ENCODE measurements around the gene NEURL2.

Gene NEURL2

DNA sequence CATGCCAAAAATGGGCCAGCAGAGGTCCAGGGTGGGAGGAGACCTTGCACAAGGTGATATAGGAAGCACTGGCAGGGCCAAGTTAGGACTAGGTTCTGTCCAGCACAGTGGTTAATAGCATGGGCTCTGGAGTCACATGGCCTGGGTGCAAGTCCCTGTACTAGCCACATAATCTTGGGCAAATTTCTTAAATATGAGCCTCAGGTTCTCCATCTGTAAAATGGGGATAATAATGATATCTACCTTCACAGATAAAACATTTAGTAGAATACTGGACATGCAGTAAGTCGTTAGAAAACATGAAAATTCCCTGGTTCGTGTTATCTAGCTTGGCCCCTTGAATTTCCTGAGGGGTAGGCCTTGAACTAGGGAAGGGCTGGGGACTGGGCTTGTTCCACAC is 6.3 kb upstream of the NEURL2 start:
- Histone ChIP-seq H3K36me3 (ENCODE audit: insufficient read depth, low read length) (peaks cover 11% of the 10 kb centered on the region; the same call in 1 of the 2 replicates), H3K4me1 (ENCODE audit: insufficient read depth, low read length) (no peaks in the 10 kb centered on the region), H3K9me3 (ENCODE audit: control insufficient read depth, insufficient read depth, low read length) (no peaks in the 10 kb centered on the region), H3K9ac (ENCODE audit: low read depth, low read length) (no peak overlapping the region)

DNA sequence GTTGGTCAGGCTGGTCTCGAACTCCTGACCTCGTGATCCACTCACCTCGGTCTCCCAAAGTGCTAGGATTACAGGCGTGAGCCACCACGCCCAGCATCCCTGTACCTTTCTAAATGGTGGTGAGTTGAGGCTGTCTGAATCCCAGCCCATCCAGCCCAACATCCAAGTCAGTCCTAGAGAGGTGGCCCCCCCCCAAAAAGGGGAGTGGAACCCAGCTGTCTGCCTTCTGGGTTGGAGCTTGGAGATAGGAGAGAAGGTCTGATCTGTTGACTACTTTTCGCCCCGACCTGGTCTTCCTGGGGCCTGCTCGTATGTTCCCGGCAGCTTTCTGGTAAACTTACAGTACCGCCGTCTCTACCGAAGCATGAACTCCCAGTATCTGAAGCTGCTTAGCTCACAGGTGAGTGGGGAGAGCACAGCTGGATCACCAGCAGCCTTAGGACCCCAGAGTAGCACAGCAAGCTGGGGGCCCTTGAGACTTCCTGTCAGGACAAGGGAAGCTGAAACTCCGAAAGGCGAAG is 5.7 kb upstream of the NEURL2 start:
- no peaks in the 10 kb centered on the region for H3K4me1 ChIP-seq (ENCODE audit: insufficient read depth, low read length)
- no peak overlapping the region for H3K9ac ChIP-seq (ENCODE audit: low read depth, low read length)
- H3K36me3 ChIP-seq (ENCODE audit: insufficient read depth, low read length): peaks cover 11% of the 10 kb centered on the region; the same call in 1 of the 2 replicates
- H3K9me3 ChIP-seq (ENCODE audit: control insufficient read depth, insufficient read depth, low read length): no peaks in the 10 kb centered on the region

DNA sequence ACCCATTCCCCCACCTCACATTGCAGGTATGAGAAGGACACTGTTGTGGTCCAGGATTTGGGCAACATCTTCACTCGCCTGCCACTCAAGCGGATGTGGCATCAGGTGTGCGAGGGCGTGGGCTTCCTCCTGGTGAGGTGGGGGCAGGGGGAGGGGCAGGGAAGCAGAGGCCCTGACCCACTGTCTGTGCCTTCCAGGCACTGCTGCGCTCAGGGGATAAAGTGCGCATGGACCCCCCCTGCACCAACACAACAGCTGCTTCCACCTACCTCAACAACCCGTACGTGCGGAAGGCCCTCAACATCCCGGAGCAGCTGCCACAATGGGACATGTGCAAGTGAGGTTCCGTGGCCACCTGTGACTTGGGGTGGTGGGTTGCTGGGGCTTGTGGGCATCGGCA is 3.8 kb upstream of the NEURL2 start:
- Histone ChIP-seq H3K9me3 (ENCODE audit: control insufficient read depth, insufficient read depth, low read length) (no peaks in the 10 kb centered on the region), H3K4me1 (ENCODE audit: insufficient read depth, low read length) (no peaks in the 10 kb centered on the region), H3K9ac (ENCODE audit: low read depth, low read length) (no peak overlapping the region), H3K36me3 (ENCODE audit: insufficient read depth, low read length) (peaks cover 3% of the 10 kb centered on the region; the same call in 1 of the 2 replicates)

DNA sequence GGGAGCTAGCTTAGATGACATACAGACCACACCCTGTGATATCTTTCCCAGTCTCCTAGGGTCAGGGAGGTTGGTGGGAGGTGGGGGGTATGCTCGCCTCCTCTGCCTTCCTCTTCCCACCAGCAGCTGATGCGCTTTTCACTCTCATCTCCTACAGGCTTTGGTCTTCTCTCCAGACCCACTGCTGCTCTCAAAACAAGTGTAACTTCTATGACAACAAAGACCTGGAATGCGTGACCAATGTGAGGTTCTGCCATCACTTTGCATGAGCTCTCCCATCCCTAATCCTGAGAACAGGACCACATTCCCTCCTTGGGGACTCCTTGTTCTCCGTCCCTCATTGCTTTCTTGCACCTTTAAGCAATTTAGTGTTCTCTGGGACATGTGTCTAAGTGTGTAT is 2.8 kb upstream of the NEURL2 start:
- H3K9ac ChIP-seq (ENCODE audit: low read depth, low read length): no peak overlapping the region
- H3K36me3 ChIP-seq (ENCODE audit: insufficient read depth, low read length): peaks cover 3% of the 10 kb centered on the region; the same call in 1 of the 2 replicates

DNA sequence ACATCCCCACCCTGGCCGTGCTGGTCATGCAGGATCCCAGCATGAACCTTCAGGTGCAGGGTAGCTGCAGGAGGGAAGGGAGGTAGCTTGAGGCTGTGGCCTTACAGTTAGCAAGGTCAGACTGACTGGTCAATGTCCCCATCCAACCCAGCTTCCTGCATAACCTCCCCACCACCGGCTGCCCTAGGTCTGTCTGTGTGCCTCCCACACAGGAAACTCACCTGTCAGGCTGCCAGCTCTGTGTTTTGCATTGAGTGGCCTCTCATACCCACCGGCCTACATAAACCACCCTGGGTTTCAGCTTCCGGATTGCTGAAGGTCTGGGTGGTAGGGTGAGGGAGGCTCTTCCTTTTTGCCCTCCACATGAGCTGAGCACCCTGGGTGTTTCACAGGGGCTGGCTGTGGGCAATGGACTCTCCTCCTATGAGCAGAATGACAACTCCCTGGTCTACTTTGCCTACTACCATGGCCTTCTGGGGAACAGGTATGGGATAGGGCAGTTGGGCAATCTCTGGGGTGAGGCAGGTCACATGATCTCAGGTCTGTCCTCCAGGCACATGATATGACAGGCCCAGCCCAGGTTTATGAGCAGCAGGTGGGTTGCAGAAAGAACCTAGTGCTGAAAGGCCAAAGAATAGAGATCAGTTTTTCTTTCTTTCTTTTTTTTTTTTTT is 2.0 kb upstream of the NEURL2 start:
- no peaks in the 10 kb centered on the region for H3K4me1 ChIP-seq (ENCODE audit: insufficient read depth, low read length)
- no peaks in the 10 kb centered on the region for H3K9me3 ChIP-seq (ENCODE audit: control insufficient read depth, insufficient read depth, low read length)
- H3K9ac ChIP-seq (ENCODE audit: low read depth, low read length): no peak overlapping the region
- H3K36me3 ChIP-seq (ENCODE audit: insufficient read depth, low read length): peaks cover 3% of the 10 kb centered on the region; the same call in 1 of the 2 replicates

More for the DNA sequence above, 2.8 kb upstream of the NEURL2 start:
- H3K4me1 ChIP-seq (ENCODE audit: insufficient read depth, low read length): no peaks in the 10 kb centered on the region
- H3K9me3 ChIP-seq (ENCODE audit: control insufficient read depth, insufficient read depth, low read length): no peaks in the 10 kb centered on the region

DNA sequence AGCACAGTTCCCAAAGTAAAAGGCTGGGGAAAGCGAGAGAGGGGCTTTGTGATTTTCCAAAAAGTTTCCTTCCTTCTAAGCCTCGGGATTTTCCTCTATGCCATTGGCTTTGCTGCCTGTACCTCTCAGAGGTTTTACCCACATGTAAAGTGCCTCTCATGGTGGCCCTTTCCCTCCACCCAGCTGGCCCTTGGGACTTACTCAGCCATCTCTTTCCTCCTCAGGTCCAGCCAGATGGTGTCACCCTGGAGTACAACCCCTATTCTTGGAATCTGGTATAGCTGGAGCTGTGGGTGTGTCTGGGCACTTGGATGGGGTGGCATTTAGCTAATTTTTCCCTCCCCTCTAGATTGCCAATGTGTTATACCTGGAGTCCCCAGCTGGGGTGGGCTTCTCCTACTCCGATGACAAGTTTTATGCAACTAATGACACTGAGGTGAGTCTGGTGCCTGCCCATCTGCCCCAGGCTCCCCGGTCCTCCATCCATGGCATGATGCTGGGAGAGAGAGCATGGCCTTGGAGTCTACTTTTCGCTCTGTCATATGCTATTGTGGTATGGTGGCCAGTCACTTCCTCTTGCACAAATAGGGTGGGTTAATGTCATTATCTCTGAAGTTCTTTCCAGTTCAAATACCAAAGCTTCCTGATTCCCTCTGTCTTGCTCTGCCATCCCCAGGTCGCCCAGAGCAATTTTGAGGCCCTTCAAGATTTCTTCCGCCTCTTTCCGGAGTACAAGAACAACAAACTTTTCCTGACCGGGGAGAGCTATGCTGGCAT is 1.2 kb upstream of the NEURL2 start:
- peaks cover 3% of the 10 kb centered on the region; the same call in 1 of the 2 replicates for H3K36me3 ChIP-seq (ENCODE audit: insufficient read depth, low read length)

DNA sequence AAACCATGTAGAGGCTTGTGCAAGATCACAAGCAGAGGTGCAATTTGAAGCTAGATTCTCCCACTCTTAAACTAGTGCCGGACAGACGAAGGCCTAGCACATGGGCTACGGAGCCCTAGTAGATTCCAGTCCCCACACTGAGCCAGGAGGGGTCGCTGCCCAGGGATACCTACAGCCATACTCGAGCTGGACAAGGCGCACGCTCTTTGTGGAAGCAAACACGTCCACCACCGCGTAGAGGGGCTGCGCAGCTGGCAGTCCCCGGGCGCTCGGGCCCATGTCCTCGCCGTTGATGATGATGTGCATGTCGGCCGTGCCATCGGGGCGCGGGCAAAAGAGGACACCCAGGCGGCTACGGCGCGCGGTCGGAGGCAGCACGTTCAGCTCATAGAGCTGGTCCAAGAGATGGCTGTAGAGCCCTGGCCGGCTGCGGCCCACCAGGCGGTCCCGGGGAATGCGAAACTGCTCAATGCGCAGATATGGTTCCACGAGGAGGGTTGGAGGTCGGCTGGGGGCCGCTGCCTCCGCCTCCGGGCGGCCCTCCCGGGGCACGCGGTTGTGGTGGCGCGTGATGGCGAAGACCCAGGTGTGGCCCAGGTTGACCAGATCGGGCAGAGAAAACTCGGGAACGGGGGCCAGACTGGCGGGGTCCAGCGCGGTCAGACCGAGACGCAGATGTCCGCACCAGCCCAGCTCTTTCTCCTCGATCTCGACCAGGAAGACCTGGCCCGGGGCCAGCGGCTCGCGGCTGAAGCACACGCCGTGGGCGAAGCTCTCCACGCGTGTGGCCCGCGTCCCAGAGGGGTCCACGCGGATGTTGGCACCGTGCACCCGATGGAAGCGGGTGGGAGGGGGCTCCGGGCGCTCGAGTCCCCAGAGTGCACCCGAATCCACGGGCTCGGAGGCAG is 677 bp downstream of the NEURL2 start:
- H3K9ac ChIP-seq (ENCODE audit: low read depth, low read length): peak overlapping the region; percentile 76
- H3K36me3 ChIP-seq (ENCODE audit: insufficient read depth, low read length): peaks cover 3% of the 10 kb centered on the region; the same call in 1 of the 2 replicates
- no peaks in the 10 kb centered on the region for H3K4me1 ChIP-seq (ENCODE audit: insufficient read depth, low read length)
- H3K9me3 ChIP-seq (ENCODE audit: control insufficient read depth, insufficient read depth, low read length): no peaks in the 10 kb centered on the region

More for the DNA sequence above, 1.2 kb upstream of the NEURL2 start:
- no peaks in the 10 kb centered on the region for H3K9me3 ChIP-seq (ENCODE audit: control insufficient read depth, insufficient read depth, low read length)
- no peaks in the 10 kb centered on the region for H3K4me1 ChIP-seq (ENCODE audit: insufficient read depth, low read length)
- H3K9ac ChIP-seq (ENCODE audit: low read depth, low read length): peak overlapping the region; percentile 76; the same call in 1 of the 2 replicates

DNA sequence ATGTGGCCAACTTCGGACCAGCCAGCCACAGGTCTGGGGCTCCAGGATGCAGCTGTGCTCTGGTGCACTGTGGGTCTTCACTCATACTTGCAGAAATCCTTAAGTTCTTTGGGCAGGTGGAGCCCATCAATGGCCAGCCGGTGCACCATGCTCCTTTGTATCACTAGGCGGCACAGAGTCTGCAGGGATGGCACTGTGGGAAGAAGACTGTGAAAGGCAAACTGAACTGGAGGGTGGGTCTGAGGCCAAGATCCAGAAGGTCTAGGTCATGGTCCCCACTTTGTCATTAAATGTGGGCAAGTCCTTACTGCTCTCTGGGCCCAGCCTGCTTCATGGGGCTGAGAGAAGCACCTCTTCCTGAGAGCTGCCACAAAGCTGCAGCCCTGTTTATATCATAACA is 2.3 kb downstream of the NEURL2 start:
- no peak overlapping the region for H3K9ac ChIP-seq (ENCODE audit: low read depth, low read length)
- no peaks in the 10 kb centered on the region; the same call in 1 of the 2 replicates for H3K36me3 ChIP-seq (ENCODE audit: insufficient read depth, low read length)
- no peaks in the 10 kb centered on the region for H3K9me3 ChIP-seq (ENCODE audit: control insufficient read depth, insufficient read depth, low read length)
- no peaks in the 10 kb centered on the region for H3K4me1 ChIP-seq (ENCODE audit: insufficient read depth, low read length)

DNA sequence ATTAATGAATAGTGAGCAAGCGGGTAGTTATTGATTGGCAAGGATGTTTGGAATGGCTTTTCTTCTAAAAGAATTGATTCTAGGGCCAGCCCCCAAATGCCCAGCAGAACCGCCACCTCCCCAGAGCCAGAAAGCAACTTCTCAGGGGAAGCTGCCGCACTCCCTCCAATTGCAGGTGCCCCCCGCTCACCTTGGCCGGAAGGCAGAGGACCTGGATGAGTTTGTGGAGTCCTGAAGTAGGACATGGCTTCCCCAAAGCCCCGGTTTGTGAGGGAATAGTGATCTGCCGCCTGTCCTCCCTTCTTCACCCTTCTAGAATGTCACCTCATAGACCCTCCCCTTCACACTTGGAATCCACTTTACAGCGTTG is 3.7 kb downstream of the NEURL2 start, which contains the start of gene SPATA25:
Gene SPATA25 (minus strand): TSS at position 277 of the 370 bp plus-strand sequence. CDS start 32 bp downstream, at position 245.
- H3K4me1 ChIP-seq (ENCODE audit: insufficient read depth, low read length): no peaks in the 10 kb centered on the region
- peaks cover 3% of the 10 kb centered on the region; the same call in 1 of the 2 replicates for H3K36me3 ChIP-seq (ENCODE audit: insufficient read depth, low read length)
- no peaks in the 10 kb centered on the region for H3K9me3 ChIP-seq (ENCODE audit: control insufficient read depth, insufficient read depth, low read length)
- no peak within 1 kb of the TSS for H3K9ac ChIP-seq (ENCODE audit: low read depth, low read length)

DNA sequence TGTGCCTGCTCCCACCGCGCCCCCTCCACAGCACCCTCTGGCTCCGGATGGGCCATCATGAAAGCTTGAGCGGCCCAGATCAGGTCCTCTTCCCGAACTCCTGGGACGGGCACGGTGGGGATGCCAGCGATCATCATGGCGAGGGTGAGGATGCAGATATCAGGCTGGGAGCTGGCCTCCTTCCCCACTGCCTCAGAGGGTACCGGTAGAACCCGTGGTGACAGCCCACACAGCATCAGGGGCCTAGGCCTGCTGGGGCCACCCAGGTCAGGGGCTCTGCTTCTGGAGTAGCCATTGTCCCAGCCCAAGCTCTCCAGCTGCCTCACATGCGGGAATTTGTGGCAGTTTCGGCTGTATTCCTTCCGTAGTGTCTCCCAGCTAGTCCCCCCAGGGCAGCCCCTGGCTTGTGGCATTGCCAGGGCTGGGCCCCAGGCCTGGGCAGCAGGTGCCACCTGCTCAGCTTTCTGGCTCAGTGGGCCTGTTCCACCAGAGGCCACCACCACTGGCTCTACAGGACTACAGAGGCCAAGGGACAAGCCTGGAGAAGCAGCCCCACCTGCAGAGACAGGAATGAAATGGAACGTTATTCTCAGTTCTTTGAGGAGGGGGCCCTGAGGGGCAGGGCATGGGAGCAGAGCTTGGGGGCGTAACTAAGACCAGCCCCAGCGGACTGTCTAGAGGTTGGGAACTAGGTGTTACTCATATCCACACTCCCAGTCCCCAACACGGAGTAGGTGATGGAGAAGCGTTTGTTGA is 4.2 kb downstream of the NEURL2 start:
- Histone ChIP-seq H3K9me3 (ENCODE audit: control insufficient read depth, insufficient read depth, low read length) (no peaks in the 10 kb centered on the region), H3K9ac (ENCODE audit: low read depth, low read length) (no peak overlapping the region), H3K36me3 (ENCODE audit: insufficient read depth, low read length) (peaks cover 3% of the 10 kb centered on the region; the same call in 1 of the 2 replicates), H3K4me1 (ENCODE audit: insufficient read depth, low read length) (no peaks in the 10 kb centered on the region)

DNA sequence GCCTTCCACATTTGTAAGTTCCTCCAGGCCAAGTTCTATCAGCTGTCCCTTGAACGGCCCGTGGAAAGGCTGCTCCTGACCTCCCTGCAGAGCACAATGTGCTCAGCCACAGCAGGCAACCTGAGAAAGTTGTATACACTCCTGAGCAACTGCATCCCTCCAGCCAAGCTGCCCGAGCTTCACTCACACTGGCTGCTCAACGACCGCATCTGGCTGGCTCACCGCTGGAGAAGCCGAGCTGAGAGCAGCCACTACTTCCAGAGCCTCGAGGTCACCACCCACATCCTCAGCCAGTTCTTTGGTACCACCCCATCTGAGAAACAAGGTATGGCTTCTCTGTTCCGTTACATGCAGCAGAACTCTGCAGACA is 7.9 kb downstream of the NEURL2 start:
- H3K36me3 ChIP-seq (ENCODE audit: insufficient read depth, low read length): peaks cover 3% of the 10 kb centered on the region; the same call in 1 of the 2 replicates
- no peak overlapping the region for H3K9ac ChIP-seq (ENCODE audit: low read depth, low read length)
- no peaks in the 10 kb centered on the region for H3K9me3 ChIP-seq (ENCODE audit: control insufficient read depth, insufficient read depth, low read length)
- H3K4me1 ChIP-seq (ENCODE audit: insufficient read depth, low read length): no peaks in the 10 kb centered on the region

DNA sequence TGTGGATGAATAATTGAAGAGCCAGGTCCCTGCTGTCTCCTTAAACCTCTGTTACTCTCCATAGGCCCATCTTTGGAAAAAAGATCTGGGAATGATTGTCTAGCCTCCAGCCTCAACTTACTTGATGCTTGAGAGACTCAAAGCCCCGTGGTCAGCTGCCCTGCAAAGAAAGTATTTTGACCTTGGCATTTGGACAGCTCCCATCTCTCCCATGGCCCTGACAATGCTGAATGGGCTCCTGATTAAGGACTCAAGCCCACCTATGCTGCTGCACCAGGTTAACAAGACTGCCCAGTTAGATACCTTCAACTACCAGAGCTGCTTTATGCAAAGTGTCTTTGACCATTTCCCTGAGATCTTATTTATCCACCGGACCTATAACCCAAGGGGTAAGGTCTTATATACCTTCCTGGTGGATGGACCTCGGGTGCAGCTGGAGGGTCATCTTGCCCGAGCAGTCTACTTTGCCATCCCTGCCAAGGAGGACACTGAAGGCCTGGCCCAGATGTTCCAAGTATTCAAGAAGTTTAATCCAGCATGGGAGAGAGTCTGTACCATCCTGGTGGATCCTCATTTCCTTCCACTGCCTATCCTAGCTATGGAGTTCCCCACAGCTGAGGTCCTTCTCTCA is 8.4 kb downstream of the NEURL2 start:
- no peaks in the 10 kb centered on the region for H3K4me1 ChIP-seq (ENCODE audit: insufficient read depth, low read length)
- H3K9me3 ChIP-seq (ENCODE audit: control insufficient read depth, insufficient read depth, low read length): no peaks in the 10 kb centered on the region
- H3K9ac ChIP-seq (ENCODE audit: low read depth, low read length): no peak overlapping the region
- H3K36me3 ChIP-seq (ENCODE audit: insufficient read depth, low read length): peaks cover 3% of the 10 kb centered on the region; the same call in 1 of the 2 replicates
